HG03575 (cell line): ENCODE results near the gene CDR2.

Experiments
- ATAC-seq: cut with Tn5 transposase; IDR thresholded peaks from one replicate; pipeline ENCODE4 v1.9.1; 2021; ENCODE audit not compliant: unreplicated experiment, insufficient number of reproducible peaks, low FRiP score; ENCODE audit errors: extremely low read depth

CDR2 gene

DNA sequence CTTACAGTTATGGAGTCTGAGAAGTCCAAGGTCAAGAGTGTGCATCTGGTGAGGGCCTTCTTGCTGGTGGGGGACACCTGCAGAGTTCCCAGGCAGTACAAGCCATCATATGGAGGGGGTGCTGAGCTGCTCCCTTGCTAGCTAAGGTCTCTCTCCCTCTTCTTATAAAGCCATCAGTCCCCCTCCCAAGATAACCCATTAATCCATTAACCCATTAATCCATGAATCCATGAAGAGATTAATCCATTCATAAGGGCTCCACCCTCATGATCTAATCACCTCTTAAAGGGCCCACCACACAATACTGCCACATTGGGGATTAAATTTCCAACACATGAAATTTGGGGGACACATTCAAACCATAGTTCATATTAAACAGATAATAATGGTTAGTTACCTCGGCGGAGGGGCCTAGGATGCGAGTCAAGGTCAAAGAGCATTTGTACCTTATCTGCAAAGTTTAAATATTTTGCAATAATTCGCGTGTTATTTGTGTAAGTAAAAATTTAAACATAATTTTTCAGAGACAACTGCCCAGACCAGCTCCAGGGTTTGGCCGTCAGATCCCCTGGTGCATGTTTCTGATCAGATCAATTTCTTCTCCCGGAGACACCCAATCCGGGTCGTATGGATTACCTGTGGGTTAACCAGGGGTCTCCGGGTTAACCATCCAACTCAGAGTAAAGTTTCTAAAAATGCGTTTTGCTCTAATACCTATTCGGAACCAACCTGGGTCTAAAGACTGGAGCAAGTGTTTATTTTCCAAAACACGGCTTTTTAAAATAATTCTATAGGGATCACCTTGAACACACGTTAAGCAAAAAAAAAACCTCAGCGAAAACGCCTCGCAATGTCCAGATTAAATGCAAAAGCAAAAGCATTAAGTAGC, 78.0 kb downstream of the CDR2 start:
- ATAC-seq: no peak
